HG03565 (cell line): ENCODE data around the gene RMDN2.
"Not testable (repeated sequence)": the region's sequence is repeated elsewhere in the genome, so short reads cannot be mapped to it uniquely, and the experiment has no call there.

ENCODE experiments used
- ATAC-seq: cut with Tn5 transposase; IDR thresholded peaks from one replicate; pipeline ENCODE4 v1.9.1; 2021; ENCODE audit warnings: mild to moderate bottlenecking, moderate library complexity; ENCODE audit not compliant: unreplicated experiment

Gene RMDN2

DNA sequence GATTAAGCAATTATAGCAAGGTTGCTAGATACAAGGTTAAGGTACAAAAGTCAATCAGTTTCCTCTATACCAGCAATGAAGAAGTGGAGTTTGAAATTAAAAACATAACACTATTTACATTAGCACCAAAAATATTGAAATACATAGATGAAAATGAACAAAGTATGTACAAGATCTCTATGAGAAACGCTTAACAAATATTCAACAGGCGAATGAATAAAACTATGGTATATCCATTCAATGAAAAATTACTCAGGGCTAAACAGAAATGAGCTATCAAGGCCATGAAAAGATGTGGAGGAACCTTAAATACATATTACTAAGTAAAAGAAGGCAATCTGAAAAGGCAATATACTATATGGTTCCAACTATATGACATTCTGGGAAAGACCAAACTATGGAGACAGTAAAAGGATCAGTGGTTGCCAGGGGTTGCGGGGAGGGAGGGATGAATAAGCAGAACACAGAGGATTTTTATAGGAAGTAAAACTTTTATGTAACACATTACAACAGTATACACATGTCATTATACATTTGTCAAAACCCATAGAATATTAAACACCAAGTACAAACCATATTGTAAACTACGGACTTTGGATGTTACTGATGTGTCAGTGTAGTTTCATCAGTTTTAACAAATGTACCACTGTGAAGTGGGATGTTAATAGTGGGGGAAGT, 62.1 kb downstream of the RMDN2 start:
- no peak for ATAC-seq

DNA sequence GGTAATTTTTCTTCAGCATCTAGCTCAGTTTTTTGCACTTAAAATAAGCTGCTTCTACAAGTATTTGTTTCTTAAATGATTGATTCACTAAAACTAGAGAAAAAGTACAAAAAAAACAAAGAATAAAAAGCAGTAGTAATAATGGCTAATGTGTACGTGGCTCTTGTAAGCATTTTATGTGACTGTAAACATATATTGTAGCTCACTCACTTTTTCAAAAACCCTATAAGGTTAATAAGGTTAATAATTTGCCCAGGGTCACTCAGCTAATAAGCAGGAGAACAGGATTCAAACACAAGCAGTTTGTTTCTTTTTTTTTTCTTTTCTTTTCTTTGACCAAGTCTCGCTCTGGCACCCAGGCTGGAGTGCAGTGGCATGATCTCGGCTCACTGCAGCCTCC, 67.5 kb downstream of the RMDN2 start:
- ATAC-seq = no peak

DNA sequence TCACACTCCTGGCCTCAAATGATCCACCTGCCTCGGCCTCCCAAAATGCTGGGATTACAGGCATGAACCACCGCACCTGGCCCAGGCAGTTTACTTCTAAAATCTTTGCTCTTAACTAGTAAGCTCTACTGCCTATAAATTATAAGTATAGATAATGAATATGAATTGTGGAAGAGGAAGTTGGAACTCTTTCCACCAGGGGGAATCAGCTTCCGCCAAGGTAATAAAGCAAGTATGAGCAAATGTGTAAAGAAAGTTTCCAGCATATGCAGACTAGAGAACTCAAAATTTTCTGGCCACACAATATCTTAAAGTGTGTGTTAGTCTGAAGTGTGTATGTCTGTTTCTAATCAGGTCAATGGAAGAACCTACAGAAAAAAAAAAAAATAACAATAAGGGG, 68.1 kb downstream of the RMDN2 start:
- no peak for ATAC-seq

DNA sequence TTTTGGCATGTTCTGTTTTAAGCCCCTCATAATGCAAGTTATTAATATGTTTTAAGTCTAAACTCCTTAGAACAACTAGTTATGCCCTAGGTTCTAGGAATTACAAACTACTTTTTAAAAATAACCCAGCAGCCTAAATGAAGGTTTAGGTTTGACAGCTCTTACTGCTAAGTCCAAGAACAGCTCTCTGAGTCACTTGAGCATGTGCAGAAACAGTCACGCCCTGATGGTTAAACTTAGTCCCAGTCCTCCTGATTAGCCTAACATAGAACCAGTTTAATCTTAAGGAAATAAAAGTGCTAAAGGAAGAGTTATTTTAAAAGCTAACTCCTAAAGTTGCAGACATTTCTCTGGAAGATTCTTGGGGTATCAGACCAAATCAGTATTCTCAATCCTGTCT, 72.5 kb downstream of the RMDN2 start:
- ATAC-seq = no peak

DNA sequence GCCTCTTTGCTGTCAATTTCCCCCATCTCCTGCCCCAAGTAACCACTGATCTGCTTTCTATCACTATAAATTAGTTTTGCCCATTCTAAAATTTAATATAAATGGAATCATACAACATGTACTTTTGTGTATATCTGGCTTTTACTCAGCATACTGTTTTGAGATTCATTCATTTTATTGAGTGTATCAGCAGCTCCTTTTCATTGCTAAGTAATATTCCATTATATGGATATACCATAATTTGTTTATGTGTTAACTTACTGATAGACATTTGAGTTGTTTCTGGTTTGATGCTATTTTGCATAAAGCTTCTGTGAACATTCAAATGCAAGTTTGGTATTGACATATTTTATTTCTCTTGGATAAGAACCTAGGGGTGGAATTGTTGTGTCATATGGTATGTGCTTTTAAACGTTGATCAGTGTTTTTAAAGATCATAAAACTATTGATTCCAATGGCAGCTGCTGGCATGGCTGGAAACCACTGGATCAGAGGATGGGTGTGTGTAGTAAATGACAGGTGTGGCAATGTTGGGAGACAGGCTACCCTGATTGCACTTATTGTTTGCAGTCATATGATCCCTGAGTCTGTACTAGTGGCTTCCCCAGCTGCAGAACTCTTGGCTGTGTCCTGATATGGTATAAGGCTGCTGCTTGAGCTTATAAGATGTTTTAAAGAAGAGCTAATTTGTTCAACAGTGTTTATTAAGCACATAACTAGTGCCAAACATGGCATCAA, 75.6 kb downstream of the RMDN2 start:
- no peak for ATAC-seq

DNA sequence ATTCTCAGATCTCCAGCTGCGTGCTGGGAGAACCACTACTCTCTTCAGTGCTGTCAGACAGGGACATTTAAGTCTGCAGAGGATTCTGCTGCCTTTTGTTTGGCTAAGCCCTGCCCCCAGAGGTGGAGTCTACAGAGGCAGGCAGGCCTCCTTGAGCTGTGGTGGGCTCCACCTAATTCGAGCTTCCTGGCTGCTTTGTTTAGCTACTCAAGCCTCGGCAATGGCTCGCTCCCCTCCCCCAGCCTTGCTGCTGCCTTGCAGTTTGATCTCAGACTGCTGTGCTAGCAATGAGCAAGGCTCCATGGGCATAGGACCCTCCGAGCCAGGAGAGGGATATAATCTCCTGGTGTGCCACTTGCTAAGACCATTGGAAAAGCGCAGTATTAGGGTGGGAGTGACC, 85.1 kb downstream of the RMDN2 start:
- ATAC-seq = not testable (repeated sequence)

DNA sequence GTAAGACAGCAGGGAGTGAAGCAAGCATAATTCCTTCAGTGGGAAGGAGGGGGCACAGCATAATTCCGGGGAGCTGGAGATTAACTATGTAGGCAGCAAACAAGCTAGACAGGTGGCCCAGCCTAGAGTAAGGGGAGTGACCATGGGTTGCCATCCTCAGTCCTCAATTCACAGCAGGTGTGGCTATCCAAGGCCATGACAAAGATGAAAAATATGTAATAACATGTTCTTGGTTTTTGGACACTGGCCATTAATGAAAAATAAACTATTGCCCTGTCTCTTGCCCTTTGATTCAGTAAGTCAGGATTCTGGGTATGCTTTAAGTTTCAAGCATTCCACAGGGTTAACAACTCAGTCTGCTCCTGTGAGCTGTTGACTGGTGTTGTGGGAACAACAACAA, 85.9 kb downstream of the RMDN2 start:
- ATAC-seq = no peak

DNA sequence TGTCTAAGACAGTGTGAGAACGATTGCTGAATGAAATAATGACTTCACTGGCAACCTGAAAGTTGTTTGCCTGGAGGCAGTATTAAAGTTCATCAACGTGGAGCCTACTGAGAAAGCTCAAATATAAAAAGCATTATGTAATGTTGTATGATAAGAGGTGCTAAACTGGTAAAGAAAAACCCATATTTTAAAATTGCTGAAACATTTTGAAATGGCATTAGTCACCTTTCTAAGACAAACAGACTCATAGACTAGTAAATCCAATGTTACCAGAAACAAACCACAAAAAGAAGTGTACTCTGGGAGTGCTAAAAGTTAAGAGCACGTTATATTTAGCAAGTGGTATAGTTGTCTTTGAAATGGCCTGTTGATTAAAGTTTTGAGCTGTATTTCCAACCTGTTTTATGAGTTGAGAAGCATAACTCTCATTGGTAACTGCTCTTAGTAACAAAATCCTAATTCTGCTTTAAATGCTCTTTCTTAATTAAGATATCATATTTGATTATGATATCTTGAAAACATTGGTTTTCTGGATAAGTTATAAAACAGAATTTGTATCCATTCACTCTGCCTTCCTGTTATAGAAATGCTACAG, 88.2 kb downstream of the RMDN2 start:
- ATAC-seq = no peak

DNA sequence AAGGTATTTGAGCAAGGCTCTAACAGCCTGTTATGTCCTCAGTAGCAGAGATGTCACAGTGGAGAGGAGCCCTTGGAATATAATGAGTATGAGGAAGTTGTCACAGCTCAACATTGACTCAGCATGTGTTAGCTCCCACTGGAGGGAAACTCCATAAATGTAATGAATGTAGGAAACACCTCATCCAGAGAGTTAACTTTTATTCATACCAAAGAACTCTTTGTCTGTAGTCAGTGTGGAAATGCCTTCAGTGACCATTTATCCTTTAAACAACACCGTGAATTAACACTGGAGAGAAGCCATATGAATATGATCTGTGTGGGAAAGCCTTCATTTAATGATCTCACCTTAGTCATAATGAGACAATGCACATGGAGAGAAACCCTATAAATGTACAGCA, 91.1 kb downstream of the RMDN2 start:
- ATAC-seq = no peak

DNA sequence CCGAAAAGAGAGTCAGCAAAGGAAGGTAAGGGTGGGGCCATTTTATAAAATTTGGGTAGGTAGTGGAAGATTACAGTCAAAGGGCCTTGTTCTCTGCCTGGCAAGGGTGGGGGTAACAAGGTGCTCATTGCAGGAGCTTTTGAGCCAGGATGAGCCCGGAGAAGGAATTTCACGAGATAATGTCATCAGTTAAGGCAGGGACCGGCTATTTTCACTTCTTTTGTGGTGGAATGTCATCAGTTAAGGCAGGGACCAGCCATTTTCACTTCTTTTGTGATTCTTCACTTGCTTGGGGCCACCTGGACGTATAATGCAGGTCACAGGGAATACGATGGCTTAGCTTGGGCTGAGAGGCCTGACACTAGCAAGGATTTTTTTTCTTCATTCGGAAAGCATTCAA, 92.7 kb downstream of the RMDN2 start:
- no peak for ATAC-seq

DNA sequence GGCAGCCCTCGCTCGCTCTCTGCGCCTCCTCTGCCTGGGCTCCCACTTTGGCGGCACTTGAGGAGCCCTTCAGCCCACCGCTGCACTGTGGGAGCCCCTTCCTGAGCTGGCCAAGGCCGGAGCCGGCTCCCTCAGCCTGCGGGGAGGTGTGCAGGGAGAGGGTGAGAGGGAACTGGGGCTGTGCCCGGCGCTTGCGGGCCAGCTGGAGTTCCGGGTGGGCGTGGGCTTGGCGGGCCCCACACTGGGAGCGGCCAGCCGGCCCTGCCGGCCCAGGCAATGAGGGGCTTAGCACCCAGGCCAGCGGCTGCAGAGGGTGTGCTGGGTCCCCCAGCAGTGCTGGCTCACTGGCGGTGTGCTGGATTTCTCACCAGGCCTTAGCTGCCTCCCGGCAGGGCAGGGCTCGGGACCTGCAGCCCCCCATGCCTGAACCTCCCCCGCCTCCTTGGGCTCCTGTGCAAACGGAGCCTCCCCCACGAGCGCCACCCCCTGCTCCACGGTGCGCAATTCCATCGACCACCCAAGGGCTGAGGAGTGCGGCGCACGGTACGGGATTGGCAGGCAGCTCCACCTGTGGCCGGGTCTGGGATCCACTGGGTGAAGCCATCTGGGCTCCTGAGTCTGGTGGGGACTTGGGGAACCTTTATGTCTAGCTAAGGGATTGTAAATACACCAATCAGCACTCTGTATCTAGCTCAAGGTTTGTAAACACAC, 95.4 kb downstream of the RMDN2 start:
- not testable (repeated sequence) for ATAC-seq

DNA sequence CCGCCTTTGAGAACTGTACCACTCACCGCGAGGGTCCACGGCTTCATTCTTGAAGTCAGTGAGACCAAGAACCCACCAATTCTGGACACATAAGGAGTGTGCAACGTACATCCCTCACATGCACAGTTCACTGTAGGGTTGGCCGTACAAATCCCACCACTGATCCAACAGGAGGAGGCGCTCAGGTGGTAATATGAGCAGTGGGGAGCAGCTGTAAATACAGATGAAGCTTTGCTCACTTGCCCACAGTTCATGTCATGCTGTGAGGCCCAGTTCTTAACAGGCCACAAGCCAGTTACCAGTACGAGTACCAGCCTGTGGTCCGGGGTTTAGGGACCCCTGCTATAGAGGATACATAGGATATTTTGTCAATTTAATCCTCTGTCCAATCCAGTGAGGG, 96.5 kb downstream of the RMDN2 start:
- ATAC-seq = no peak

DNA sequence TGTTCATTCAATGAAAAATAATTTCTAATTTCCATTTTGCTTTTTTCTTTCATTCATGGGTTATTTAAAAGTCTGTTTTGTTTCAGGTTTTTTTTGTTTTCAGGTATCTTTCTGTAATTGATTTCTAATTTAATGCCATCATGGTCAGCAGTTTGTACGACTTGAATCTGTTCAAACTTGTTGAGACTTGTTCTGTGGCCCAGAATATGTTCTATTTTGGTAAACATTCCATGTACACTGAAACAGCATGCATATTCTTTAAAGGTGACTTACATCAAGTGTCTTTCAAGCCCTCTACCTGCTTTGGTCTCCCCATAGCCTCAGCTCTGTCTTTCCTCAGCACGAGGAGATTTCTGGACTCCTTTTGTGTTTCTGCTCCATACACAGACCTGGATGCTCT, 101.8 kb downstream of the RMDN2 start:
- ATAC-seq = no peak

DNA sequence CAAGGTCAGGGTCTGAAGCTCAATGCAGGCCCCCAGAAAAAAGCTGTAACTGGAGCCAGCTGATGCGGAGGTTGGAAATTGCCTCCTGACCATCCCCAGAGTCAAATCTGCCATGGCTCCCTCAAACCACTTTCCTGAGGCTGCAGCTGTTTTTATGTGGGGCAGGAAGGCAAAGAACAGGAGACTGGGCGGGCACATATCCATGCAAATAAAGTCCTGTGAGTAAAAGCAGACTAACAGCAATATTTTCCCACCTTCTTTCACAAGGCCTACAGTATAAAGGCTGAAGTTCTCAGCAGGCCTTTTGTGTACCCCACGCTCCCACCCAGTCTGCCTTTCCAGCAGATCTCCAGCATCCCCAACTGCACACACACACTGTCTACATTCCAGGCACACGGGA, 103.7 kb downstream of the RMDN2 start:
- ATAC-seq = no peak

DNA sequence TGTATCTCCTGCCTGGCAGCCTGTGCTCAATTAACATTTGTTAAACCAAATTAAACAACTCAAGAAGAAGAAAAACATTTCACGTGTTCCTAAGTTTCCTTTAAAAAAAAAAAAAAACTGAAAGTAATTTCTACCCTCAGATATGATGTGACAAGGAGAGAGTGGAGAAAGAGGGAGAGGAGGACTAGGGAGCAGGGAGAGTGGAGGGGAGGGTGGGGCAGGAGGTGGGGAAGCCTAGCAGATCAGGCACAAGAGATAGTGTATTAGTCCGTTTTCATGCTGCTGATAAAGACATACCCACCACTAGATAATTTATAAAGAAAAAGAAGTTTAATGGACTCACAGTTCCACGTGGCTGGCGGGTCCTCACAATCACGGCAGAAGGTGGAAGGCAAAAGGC, 104.4 kb downstream of the RMDN2 start:
- no peak for ATAC-seq

DNA sequence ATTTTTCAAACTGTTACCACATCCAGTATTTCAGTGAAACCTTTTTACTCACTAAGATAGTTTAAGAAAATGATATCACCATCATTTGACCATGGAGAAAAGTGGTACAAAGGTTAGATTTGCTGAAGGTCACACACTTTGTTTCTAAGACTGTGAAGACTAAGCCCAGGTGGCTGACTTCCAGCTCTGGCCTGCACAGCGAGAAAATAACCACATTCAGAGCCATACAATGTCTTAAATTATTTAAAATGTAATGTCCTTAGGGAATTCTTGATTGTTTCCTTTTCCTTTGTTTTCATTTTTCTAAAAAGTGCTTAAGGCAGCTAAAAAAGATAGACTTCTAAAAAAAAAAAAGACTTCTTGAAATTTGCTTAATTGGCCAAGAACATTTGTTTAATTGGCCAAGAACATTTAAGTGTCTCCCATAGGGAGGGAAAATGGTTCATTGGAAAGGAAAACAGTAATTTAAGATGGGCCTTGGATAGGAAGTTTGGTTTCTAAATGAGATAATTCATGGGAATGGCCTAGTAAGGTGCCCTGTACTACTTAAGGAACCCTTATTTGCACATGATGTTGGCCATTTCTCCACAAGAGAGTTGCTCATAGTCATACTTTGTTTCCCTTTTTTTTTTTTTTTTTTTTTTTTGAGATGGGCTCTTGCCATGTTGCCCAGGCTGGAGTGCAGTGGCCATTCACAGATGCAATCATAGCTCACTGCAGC, 105.7 kb downstream of the RMDN2 start:
- ATAC-seq = no peak

DNA sequence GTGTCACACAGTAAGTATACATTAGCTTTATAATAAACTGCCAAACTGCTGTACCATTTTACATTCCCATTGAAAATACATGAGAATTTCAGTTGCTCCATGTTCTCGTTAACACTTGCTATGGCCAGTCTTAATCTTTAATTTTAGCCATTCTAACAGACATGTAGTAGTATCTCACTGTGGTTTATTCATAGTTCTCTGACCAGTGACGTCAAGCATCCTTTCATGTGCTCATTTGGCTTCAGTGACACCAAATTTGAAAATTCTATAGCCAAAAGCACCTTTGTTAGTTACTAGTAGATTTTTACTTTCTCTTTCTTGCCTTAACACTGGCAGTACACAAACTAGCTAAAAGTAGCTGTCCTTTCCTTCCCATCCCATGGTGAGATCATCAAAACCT, 107.9 kb downstream of the RMDN2 start:
- ATAC-seq = no peak

DNA sequence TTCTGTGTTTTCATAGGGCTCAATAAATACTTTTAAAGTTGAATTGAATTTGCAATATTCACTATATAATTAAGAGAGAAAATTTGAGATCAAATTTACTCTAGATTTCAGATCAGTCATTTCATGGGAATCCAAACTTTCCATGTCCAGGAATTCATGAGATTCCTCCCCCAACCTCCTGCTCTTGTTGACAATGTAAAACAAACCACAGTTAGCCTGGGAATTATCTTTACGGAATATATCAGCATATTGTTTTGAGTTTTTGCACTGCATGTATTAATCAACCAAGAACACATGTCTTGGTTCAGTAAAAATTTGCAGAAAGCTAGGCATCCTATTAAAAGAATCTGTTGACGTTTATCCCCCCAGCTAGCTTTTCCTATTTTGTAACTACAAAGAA, 108.6 kb downstream of the RMDN2 start:
- ATAC-seq = no peak

DNA sequence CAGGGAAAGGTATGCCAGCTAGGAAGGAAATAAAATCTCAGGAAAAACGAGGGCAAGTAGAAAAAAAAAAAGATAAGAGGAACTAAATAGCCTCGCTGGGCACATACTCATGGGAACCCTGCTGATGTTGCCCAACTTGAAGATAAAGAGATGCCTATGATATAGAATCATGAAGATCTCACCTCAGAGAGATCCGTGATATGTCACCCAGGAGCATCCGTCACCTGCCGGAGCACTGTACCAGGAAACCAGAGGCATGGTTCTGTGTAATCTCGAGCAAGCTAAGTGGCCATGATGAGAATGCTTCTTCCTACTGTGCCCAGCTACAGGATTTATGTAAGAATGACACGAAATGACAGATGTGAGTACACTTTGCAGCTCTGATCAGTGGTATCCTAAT, 110.9 kb downstream of the RMDN2 start:
- no peak for ATAC-seq

DNA sequence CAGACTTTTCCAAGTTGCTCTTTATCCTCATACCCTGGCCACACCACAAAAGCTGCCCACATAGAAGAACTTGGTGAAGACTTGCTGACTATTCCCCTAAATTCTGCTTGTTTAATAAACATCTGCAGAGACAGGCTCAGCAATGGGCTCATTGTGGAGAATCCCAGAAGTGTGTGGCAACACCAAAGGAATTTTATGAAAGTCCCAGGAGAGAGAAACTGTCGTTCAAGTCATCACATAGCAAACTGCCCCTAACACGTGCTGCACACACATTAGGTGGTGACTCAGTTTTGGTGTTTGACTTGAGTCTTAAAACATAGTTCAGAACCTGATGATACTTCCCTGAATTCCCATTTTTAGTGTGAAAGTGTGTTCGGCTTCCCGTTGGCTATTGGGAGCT, 112.2 kb downstream of the RMDN2 start:
- ATAC-seq = no peak
